ENCODE data around the gene CNTNAP2. TPM values are rescaled to one million over a fixed set of nuclear protein-coding genes. Genes with fewer than 3 reads are reported as not detected.

CNTNAP2 gene
- total and polyA plus RNA-seq, 9 donors = 0.24 to 7.0 (median 1.5) TPM

- 69 to 74% (median 74%) methylated on average over 11 of the region's 11 CpGs for WGBS, 3 donors
- Histone ChIP-seq H3K9me3 (no peaks in the 10 kb centered on the region), H3K36me3 (no peaks in the 10 kb centered on the region), H3K4me1 (ENCODE audit: insufficient read depth) (no peaks in the 10 kb centered on the region), H3K27ac (no peak overlapping the region), H3K4me3 (no peak overlapping the region), H3K27me3 (no peaks in the 10 kb centered on the region)
- intact Hi-C loops (cut with DNase I) = no loop called here
- DNase-seq = no peak
- TF ChIP-seq CTCF (IDR thresholded peaks at IDR 0.05) = no peak
- no peak for TF ChIP-seq EP300 (IDR thresholded peaks at IDR 0.05)
- no peak for TF ChIP-seq POLR2A (IDR thresholded peaks at IDR 0.05)
These were observed 2160.6 kb downstream of the CNTNAP2 start for GRCh38 chr7:148277042-148277660.

- TF ChIP-seq POLR2A (IDR thresholded peaks at IDR 0.05) = no peak
- TF ChIP-seq EP300 (IDR thresholded peaks at IDR 0.05) = no peak
- no peak for TF ChIP-seq CTCF (IDR thresholded peaks at IDR 0.05)
- no peak overlapping the region for H3K27ac ChIP-seq
- intact Hi-C loops (cut with DNase I) = no loop called here
- DNase-seq = no peak
- WGBS, 3 donors = 8 to 17% (median 9%) methylated on average over 2 of the region's 2 CpGs
- H3K27me3 ChIP-seq = no peaks in the 10 kb centered on the region
- no peak overlapping the region for H3K4me3 ChIP-seq
- H3K9me3 ChIP-seq = no peaks in the 10 kb centered on the region
- H3K36me3 ChIP-seq = no peaks in the 10 kb centered on the region
- H3K4me1 ChIP-seq (ENCODE audit: insufficient read depth) = no peaks in the 10 kb centered on the region
These were observed 2169.5 kb downstream of the CNTNAP2 start for GRCh38 chr7:148286150-148286549.

- Histone ChIP-seq H3K9me3 (no peaks in the 10 kb centered on the region), H3K27ac (no peak overlapping the region), H3K27me3 (no peaks in the 10 kb centered on the region), H3K36me3 (no peaks in the 10 kb centered on the region), H3K4me3 (no peak overlapping the region), H3K4me1 (ENCODE audit: insufficient read depth) (no peaks in the 10 kb centered on the region)
- intact Hi-C loops (cut with DNase I) = no loop called here
- no peak for DNase-seq
- WGBS, 3 donors = 87 to 96% (median 93%) methylated on average over 2 of the region's 2 CpGs
- TF ChIP-seq EP300 (IDR thresholded peaks at IDR 0.05) (no peak), POLR2A (IDR thresholded peaks at IDR 0.05) (no peak), CTCF (IDR thresholded peaks at IDR 0.05) (no peak)
These were observed 2170.9 kb downstream of the CNTNAP2 start for GRCh38 chr7:148287538-148287937.

- no peaks in the 10 kb centered on the region for H3K4me1 ChIP-seq (ENCODE audit: insufficient read depth)
- H3K4me3 ChIP-seq = no peak overlapping the region
- intact Hi-C loops (cut with DNase I) = no loop called here
- no peaks in the 10 kb centered on the region for H3K36me3 ChIP-seq
- no peaks in the 10 kb centered on the region for H3K27me3 ChIP-seq
- TF ChIP-seq POLR2A (IDR thresholded peaks at IDR 0.05) = no peak
- TF ChIP-seq EP300 (IDR thresholded peaks at IDR 0.05) = no peak
- TF ChIP-seq CTCF (IDR thresholded peaks at IDR 0.05) = no peak
- H3K9me3 ChIP-seq = no peaks in the 10 kb centered on the region
- DNase-seq = no peak
- WGBS, 3 donors = 96 to 97% (median 96%) methylated on average over 1 of the region's 1 CpG
- no peak overlapping the region for H3K27ac ChIP-seq
These were observed 2172.1 kb downstream of the CNTNAP2 start for GRCh38 chr7:148288592-148289151.
